HG03439 (cell line): ENCODE data around the gene ESRRG.
A peak's percentile ranks its signal among the peaks of the same experiment; 100 is the strongest.

ENCODE experiments used
- ATAC-seq: cut with Tn5 transposase; IDR thresholded peaks from one replicate; pipeline ENCODE4 v1.9.1; 2021; ENCODE audit warnings: mild to moderate bottlenecking, moderate library complexity; ENCODE audit not compliant: unreplicated experiment

The ESRRG gene

DNA sequence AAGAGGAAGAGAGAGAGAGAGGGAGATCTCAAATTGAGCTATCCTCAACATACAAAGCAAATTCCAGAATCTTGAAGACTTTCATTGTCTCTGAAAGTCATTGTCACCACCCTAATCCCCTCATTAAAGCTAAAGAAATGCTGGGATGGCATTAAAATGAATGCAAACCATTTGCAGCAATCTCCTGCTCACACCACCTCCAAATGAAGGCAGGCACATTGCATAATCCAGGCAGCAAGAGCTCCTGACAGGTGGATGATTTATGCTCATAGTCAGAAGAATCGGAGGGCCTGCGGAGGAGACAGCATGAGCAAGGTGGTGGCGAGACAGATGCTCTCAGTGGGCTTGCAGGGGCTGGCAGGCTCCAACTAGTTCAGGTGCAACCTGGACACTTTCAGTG, 90.2 kb downstream of the ESRRG start:
- no peak for ATAC-seq

DNA sequence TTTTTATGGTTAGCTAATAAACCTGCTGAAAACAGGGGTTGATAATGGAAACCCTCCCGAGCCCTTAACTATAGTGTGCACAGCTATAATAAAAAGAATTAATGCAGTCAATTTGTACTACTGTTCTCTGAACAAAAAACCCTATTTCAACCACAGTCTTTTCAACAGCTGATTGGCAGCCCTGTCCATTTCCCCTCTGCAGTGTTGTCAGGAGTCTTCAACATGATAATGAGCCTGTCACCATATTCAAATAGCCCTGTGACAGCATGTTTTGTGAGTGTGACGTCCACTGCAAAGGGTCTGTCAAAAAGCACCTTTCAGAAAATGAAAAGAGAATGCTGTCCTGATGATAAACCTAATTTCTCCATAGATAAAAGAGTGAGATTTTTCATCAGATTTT, 92.7 kb downstream of the ESRRG start:
- ATAC-seq = no peak

DNA sequence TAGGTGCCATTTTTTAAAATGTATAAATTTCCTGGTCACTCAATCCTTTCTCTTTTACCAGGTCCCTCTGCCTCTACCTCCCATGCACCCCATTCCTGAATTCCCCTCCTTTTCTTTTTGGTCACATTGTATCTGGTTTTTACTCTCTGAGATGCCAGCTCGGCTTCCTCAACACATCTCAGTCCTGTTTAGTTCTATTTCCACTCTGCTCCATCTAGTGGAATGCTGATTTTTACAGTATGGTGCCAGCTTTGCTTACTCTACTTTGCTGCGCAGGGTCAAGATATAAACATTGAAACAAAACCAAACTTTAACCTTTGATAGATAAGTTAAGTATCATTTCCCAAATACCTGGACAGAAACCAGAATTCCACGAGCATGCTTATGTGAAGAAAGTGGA, 96.0 kb downstream of the ESRRG start:
- ATAC-seq = no peak

DNA sequence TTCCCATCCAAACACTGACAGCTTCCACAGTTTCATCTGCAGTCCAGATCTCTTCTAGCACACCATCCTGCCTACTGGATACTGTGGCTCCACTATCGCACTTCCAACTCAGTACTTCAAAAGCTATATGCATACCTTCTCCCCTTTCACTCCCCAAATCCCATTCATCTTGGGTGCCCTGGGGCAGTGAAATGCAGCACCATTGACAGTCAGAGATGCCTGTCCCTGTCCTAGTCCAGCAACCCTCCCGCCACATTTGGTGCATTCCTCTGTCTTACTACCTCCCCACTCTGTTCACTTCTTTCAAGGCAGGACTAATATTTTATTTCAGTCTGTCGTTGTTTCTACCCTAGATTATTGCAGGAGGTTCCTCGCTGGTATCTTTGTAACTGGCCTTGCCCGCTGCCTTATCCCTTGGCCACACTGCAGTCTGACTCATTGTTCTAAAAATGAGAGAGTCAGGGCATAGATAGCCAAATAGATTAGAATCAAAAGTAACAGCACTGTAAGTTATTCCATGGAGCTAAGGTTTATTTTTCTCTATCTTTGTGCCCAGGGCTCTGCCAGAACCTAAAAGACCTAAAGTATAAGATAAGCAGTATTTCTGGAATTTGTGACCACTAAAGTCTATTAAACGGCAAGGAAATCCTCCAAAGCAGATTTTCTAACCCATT, 96.7 kb downstream of the ESRRG start:
- ATAC-seq = no peak

DNA sequence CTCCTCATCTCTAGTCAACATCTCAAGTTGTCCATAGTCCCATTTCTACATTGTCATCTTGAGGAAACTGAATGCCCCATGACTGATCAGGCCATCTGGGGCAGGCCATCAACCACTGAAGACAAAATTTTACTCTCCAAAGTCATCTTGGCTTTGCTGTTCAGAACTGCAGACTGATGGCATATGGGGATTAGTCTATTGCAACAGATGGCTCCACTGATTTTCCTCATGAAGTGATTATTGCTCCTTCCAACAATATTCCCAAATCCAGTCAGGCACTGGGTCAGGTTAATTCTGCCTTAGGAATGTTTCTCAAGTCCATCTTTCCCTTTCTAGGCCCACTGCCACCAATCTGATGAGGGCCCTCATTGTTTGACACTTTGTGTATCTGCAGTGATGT, 101.7 kb downstream of the ESRRG start:
- no peak for ATAC-seq

DNA sequence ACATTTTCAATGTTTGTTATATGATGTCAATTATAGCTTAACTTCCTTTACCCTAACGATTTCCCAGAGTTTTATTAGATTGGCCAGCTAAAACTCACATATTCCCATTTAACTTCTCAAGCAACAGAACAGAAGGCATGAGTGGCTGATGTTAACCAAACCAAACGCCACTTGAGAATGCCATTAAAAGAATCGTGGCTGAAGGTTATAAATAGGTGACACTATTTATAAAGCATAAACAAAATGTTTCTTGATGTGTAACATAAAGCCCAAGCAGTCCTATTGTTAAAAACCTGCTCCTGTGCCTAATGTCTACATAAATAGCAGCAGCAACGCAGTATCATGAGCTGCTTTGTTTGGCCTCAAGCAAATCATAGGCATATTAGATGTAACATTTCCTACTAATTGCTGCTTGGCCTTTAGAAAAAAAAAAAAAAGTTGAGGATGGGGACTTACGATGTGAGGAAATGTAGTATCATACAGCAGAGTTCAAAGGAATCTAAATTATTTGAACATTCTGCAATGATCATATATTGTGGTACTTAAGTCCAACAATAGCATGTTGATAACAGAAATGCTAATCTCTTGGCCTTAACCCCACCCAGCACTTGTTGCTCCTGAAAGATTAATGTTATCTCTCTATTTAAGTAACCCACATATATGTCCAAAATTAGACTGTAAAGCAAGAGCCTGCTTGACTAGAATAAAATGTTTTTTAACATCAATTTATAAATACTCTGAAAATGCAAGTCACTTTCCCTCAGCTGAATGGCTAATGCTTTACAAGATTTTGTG, 106.0 kb downstream of the ESRRG start:
- ATAC-seq = no peak

DNA sequence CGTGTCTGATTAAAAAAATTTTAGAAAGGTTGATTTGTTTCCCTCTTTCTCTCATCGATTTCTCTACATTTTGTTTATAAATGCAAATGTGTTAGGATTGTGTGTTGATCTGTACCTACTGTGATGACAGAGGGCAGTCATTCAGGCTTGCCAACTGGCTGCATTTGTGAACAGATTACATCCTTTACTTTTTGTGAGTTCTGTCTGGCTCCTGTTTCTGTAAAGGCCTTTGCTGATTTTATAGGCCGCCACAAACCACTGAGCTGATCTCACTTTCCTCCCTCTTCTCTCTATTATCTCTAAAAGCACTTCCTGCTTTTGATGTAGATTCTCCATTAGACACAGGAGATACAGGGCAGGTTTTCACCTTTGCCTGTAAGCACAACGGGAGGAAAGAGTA, 106.8 kb downstream of the ESRRG start:
- ATAC-seq = no peak

DNA sequence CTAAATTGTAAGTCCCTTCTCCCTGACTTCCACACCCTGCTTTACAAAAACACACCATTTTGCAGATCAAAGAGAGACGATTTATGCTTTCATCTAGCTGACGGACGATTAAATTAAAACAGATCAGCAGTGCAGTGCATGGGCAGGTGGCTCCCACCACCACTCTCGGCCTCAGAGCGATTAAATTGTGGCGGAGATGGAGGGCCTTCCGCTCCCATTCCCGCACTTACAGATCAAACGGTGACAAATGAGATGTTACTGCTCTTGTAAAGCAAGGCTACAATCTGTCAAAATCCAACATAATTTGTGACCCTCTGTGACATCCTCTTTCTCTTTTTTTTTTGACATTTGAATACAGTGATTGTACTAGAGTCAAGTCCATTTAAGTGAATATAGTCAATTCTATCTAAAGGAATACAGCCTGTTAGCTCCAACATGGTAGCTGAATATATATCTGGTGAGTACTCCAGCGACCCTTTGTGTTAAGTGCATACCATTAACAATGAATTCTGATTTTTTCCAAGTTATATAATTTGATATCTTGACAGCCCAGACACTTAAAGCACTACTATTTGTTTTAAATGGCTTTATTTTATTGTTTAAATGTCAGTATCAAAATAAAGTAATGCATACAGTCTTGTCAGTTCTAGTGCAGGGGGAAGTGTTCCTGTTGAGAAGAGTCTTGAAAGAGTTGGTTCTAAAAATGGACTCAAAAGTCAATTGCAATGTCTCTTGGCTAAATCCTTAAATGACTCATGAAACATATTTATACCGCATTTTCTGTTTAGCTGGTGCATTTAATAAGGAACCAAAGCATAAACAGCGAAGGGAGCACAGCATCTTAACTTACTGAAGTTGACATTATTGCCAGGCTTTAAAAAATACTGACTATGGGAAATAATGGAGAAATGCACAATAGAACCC, 109.0 kb downstream of the ESRRG start:
- ATAC-seq = no peak

DNA sequence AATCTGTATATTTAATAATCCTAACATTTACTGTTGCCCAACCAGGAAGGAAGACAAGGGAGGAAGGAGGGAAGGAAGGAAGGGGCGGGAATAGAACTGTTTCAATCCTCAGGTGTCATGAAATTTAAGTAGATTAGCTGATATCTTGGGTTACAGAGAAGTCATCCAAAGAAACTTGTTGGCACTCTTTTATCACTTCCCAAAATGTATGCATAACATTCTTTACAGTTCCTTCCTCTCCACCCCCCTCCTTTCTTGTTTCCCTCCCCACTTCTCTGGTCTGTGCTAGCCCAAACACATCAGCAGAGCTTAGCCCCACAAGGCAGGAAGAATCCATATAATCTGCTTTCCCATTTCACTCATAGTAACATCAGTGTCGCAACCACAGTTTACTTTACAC, 110.9 kb downstream of the ESRRG start:
- ATAC-seq = no peak

DNA sequence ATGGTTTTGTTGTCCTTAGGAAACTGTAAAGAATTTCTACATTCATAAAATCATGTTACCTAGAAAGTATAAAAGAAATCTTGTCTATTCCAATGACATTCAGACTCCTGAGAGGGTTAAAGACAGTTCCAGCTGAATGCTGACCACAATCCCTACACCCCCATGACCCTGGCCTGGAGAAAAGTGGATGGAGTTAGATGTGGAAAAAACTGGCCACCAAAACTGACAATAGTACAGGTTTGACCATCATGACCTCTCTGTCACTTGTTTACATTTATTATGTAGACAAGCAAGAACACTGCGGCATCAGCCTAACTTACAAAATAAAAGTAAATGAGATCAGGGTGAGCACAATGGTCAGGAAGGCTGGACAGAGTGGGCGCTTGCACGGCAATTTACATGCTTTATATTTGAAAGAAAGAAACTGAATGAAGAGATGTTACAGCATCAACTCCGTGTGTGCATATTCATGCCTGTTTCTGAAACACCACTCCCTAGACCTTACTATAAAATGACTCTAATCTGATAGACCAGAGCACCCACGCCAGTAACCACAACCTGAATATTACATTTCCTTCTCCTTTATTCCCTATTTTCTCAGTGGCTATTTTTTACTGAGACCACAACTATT, 116.0 kb downstream of the ESRRG start:
- no peak for ATAC-seq

DNA sequence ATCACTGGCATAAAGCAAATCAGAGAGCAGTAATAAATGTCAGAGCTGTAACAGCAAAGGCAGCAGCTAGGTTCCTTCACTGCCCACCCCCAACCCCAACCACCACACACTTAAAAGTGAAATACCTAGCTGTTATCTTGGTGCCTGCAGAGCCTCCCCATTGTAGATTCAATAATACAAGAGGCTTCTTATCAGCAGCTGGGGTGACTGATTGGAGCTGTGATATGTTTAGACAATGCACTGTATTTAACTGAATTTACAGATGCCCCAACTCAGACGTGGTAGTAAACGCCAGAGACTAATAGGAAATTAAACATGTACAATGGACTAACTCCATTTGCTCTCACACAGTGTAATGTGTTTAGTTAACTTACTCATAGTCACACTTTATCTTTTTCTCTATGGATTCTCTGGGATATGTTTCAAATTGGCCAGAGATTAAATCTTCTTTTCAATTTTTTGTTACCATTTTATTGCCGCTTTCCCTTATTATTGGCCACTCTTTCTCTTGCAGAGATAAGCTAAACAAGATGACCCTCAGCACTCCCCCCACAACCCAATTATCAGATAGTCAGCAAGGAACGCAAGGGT, 117.1 kb downstream of the ESRRG start:
- ATAC-seq = no peak

DNA sequence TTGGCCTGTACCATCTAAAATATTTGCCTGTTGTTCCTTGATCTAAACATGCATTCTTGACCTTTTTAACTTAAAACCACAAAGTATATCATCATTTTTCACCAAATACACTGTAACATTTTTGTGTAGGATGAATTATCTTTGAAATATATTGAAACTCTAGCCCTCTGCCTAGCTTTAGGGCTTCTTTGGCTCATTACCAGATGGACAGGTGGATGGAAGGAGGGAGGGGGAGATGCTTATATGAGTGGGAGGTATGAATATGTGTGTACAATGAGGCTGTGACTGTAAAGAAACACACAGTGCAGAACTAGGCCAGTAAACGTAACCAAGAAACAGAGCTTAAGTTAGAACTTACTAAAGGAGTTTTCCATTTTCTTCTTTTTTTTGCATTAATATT, 118.5 kb downstream of the ESRRG start:
- no peak for ATAC-seq

DNA sequence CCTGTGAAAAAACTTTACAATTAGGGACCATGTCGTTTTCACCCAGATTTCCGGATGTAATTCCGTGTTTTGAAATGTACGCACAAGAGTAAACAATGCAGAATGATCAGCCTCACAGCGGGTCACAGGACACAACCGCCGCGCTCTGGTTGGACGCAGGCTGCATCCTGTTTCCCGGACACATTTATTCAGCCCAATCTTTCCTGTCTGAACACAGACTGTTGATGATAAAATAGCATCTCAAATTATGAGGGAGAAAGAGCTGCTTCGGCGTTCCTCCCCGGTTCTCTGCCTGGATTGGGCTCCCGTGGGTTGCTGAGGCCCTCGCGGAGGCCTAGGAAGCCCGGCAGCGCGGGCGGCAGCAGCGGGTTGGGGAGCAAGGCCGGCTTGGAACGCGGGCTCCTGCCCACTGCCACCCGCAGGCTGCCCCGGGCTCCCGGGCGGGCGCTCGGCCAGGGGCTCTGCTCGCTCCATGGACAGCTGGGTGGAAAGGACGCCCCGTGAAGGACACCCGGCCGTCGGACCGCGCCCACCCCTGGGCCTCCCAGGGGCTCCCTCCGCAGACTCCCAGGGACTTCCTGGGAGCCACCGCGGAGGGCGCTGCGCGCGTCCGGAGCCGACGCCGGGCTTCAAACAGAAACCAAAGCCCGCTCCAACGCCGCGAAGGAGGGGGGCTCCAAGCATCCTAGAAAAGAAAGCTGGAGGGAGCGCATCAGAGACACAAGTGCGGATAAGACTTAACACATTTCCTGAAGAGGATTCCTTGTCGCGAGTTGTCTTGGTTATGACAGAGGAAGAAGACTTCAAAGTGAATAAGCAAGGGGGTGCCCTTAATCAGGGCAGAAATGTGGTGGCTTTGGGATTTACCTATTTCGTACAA, 122.3 kb downstream of the ESRRG start:
- peak; percentile 74 for ATAC-seq

DNA sequence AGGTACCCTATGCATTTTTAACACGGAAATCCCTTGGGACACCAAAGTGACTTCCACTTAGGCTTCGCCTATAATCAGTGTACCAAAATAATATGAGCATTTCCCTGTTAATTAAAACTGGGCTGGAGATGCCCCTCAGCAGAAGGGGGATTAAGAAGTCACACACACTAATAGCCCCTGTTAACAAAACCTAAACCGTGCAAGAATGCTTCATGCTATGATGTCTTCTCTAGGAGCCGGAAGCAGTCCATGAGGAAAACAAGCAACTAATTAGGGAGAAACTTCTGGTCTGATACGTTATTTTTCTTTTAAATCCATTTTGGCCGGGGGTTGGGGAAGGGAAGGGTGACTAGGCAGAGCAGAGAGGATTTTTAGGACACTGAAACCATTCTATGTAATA, 123.4 kb downstream of the ESRRG start:
- no peak for ATAC-seq

DNA sequence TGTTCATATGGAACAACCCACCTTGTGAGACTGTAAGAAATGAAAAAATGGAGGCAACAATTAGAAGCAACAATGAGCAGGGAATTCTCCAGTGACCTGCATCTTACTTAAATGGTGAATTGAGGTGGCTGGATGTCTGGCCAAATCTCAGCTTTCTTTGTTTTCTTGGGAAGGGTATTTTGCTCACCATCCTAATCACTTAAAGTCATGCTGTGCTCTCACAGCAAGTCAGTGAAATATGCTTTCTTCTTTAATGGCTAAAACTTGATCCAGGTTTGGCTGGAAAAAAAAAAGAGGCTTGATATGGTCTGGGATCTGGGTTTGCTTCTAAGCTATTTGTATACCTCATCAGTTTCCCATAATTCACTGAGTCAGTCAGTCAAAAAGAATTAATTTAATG, 124.8 kb downstream of the ESRRG start:
- ATAC-seq = no peak

DNA sequence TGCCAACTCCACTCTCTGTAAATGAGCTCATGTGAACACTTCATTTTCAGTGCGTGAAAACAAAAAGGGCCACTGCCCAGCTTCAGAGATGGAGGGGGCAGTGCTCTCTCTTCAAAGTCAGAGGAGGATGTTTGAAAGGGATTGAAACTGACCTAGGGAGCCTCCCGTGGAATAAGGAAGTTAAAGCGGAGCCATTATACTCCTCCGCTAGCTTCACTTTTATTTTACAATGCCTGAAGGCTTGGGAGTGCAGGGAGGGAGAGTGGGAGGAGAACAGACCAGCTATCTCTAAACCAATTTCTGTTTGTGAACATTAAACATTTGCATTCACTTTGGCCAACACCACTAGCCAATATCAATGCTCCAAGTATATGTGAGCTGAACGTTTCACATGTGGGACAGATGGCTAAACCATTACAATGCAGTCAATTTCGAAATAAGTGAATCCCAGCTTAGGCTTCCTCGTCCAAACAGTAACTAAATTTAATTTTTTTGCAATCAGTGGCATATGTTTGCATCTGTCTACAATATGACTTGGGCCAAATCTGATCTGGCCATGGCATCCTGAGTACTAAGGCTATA, 126.9 kb downstream of the ESRRG start:
- no peak for ATAC-seq

DNA sequence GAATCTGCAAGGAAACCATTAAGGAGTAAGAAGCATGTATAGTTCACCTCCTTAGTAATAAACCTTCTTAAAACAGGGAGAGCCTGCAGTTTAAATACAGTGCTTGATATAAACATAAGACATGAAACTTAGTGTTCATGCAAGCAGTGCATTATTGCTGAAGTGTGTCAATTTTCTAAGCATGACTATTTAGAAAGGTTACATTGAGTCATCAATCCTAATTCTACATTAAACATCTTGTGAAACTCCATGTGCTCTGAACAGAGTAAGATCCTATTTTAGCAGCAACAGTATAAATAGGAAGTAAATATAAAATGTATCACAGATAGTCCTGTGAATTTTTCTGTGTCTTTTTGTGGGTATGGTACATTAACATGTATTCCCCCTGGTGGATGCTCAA, 135.5 kb downstream of the ESRRG start:
- no peak for ATAC-seq

DNA sequence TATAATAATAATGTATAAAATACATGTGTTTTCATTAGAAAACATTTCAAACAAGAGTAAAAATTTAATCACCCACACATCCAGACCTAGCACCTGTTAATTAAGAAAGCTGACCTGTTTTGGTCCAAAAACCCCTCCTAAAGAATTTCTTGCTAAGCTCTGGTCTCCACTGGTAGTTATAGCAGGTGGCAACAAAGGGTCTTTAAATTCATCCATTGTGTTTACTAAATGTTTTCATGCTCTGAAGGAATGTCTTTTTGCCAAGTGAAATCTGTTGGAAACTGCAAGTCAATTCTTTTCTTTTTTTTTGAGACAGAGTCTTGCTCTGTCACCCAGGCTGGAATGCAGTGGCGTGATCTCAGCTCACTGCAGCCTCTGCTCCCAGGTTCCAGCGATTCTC, 141.1 kb downstream of the ESRRG start:
- no peak for ATAC-seq

DNA sequence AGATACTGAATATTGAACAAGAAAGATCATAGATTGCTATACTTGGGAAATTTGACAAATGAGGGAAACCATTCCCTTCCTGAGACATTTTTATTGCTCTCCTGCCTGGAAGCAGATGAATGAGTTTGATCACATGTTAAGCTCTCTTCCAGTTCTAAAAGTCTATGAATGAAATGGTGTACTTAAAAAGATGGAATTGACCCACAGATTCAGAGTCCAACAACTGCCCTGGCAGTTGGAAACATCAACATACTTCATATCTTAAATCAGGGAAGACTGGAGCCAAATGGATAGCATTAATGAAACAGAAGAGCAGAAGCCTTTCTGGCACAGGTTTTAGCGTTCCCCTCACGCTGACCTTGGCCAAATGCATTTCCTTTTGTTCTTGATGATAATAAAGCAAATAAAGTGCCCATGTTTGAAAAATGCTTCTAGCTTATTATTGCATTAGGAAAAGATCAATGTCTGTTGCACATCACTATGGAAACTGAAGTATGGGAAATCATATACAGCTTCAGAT, 142.6 kb downstream of the ESRRG start:
- ATAC-seq = no peak
